Vagina (tissue), 2 donors: ENCODE results near the gene C1orf115. TPM values are rescaled to one million over a fixed set of nuclear protein-coding genes. Genes with fewer than 3 reads are reported as not detected.
A peak's percentile ranks its signal among the peaks of the same experiment; 100 is the strongest.

Source experiments
- DNase-seq, 2 donors: peaks; one replicate each; pipeline ENCODE4 v3.0.0-alpha.2; 2017; ENCODE audit errors: extremely low spot score in 2 of 2
- H3K27ac ChIP-seq: fragments of 200-600 bp; sonication (generic); one replicate; pipeline ENCODE4 v1.5.1; 2019
- H3K27me3 ChIP-seq: fragments of 200-600 bp; sonication (generic); one replicate; pipeline ENCODE4 v1.5.1; 2019
- H3K36me3 ChIP-seq, 2 donors: fragments of 200-600 bp; sonication (generic); one replicate each; pipeline ENCODE4 v1.5.1; 2017 to 2019
- H3K4me1 ChIP-seq: fragments of 200-600 bp; sonication (generic); one replicate; pipeline ENCODE4 v1.5.1; 2019
- H3K4me3 ChIP-seq, 2 donors: fragments of 200-600 bp; sonication (generic); 1 replicate in 1 of 2; 2 replicates in 1 of 2; pipeline ENCODE4 v1.5.1; 2016 to 2019
- H3K9me3 ChIP-seq: fragments of 200-600 bp; sonication (generic); one replicate; pipeline ENCODE4 v1.5.1; 2019
- POLR2A ChIP-seq, 2 donors: fragments of 450-650 bp; IDR thresholded peaks; one replicate each; pipeline ENCODE4 v1.6.1; 2017; ENCODE audit warnings: antibody characterized with exemption in 2 of 2, mild to moderate bottlenecking in 2 of 2, moderate library complexity in 2 of 2
- POLR2AphosphoS5 ChIP-seq, 2 donors: sonication (generic); formaldehyde crosslinking; IDR thresholded peaks; one replicate each; pipeline ENCODE4 v1.9.0; 2017; ENCODE audit warnings: antibody characterized with exemption in 2 of 2, mild to moderate bottlenecking in 2 of 2, low read depth in 1 of 2; ENCODE audit not compliant: insufficient read depth in 1 of 2
- intact Hi-C: fragments of 100-400 bp; cut with DNase I; formaldehyde crosslinking; loops from one replicate; pipeline ENCODE4 v1.15.1; 2023
- total RNA-seq: library from RNA; depleted of rRNA; stranded (reverse); fragments of >200 nt; gene quantifications from one replicate; pipeline ENCODE4 v1.2.3, GENCODE V29; 2016
- TF ChIP-seq, protein P1 (sequence below), 3 experiments: fragments of 450-650 bp in 2 of 3; fragments of 200-600 bp in 1 of 3; sonication (generic) in 1 of 3; IDR thresholded peaks; one replicate each; pipeline ENCODE4 v1.5.1; 2017 to 2019; ENCODE audit warnings: antibody characterized with exemption in 3 of 3, mild to moderate bottlenecking in 2 of 3, moderate library complexity in 2 of 3

C1orf115 gene
- total RNA-seq, 1 donor from 2014 or later = 11.0 TPM

GRCh38 chr1:220684890-220685289 is 5.3 kb upstream of the C1orf115 start:
- no peak overlapping the region for H3K4me3 ChIP-seq
- TF ChIP-seq POLR2AphosphoS5 (IDR thresholded peaks at IDR 0.05; ENCODE audit: insufficient read depth in 1 of 2, low read depth in 1 of 2) = no peak
- TF ChIP-seq, protein P1, sequence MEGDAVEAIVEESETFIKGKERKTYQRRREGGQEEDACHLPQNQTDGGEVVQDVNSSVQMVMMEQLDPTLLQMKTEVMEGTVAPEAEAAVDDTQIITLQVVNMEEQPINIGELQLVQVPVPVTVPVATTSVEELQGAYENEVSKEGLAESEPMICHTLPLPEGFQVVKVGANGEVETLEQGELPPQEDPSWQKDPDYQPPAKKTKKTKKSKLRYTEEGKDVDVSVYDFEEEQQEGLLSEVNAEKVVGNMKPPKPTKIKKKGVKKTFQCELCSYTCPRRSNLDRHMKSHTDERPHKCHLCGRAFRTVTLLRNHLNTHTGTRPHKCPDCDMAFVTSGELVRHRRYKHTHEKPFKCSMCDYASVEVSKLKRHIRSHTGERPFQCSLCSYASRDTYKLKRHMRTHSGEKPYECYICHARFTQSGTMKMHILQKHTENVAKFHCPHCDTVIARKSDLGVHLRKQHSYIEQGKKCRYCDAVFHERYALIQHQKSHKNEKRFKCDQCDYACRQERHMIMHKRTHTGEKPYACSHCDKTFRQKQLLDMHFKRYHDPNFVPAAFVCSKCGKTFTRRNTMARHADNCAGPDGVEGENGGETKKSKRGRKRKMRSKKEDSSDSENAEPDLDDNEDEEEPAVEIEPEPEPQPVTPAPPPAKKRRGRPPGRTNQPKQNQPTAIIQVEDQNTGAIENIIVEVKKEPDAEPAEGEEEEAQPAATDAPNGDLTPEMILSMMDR (IDR thresholded peaks at IDR 0.05) = no peak
- no peak for TF ChIP-seq POLR2A (IDR thresholded peaks at IDR 0.05)

GRCh38 chr1:220685879-220686278 is 4.3 kb upstream of the C1orf115 start:
- Histone ChIP-seq H3K36me3 (no peaks in the 10 kb centered on the region), H3K4me3 (no peak overlapping the region), H3K27ac (no peak overlapping the region), H3K27me3 (no peaks in the 10 kb centered on the region), H3K9me3 (no peaks in the 10 kb centered on the region), H3K4me1 (no peaks in the 10 kb centered on the region)
- no peak for DNase-seq
- TF ChIP-seq POLR2AphosphoS5 (IDR thresholded peaks at IDR 0.05; ENCODE audit: insufficient read depth in 1 of 2, low read depth in 1 of 2) (no peak), POLR2A (IDR thresholded peaks at IDR 0.05) (no peak)
- TF ChIP-seq, protein P1 (IDR thresholded peaks at IDR 0.05) = no peak
- intact Hi-C loops = no loop called here

More at GRCh38 chr1:220684890-220685289, 5.3 kb upstream of the C1orf115 start:
- Histone ChIP-seq H3K9me3 (no peaks in the 10 kb centered on the region), H3K4me1 (no peaks in the 10 kb centered on the region), H3K36me3 (no peaks in the 10 kb centered on the region), H3K27me3 (no peaks in the 10 kb centered on the region), H3K27ac (no peak overlapping the region)
- no peak for DNase-seq
- intact Hi-C loops = no loop called here

- Histone ChIP-seq H3K4me1 (no peaks in the 10 kb centered on the region), H3K27me3 (no peaks in the 10 kb centered on the region), H3K9me3 (no peaks in the 10 kb centered on the region), H3K27ac (no peak overlapping the region), H3K36me3 (no peaks in the 10 kb centered on the region), H3K4me3 (no peak overlapping the region)
- TF ChIP-seq POLR2AphosphoS5 (IDR thresholded peaks at IDR 0.05; ENCODE audit: insufficient read depth in 1 of 2, low read depth in 1 of 2) (no peak), POLR2A (IDR thresholded peaks at IDR 0.05) (no peak)
- TF ChIP-seq, protein P1 (IDR thresholded peaks at IDR 0.05) = no peak
- intact Hi-C loops = no loop called here
- DNase-seq = no peak
Measured at GRCh38 chr1:220687809-220688208, 2.4 kb upstream of the C1orf115 start.

DNA sequence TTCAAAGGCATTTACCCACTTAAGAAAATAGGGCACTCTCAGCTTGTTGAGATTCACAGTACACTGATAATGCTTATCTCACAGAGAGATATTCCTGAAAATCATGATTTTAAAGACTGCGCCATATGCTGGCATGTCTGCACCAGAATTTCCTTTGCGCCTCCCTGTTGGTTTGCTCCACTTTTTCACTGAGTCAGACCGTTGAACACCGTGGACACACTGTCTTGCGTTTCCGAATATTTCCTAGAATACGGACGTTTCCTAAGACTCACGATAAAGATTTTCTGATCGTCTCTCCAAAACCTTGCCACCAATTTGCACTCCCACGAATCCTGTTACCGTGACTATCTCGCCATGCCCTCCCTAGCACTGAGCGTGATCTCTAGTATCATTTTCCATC is 497 bp upstream of the C1orf115 start:
- H3K27ac ChIP-seq = no peak overlapping the region
- H3K4me1 ChIP-seq = no peaks in the 10 kb centered on the region
- H3K4me3 ChIP-seq = peak overlapping the region; percentile 65 to 71
- no peaks in the 10 kb centered on the region for H3K9me3 ChIP-seq
- TF ChIP-seq POLR2AphosphoS5 (IDR thresholded peaks at IDR 0.05; ENCODE audit: insufficient read depth in 1 of 2, low read depth in 1 of 2) (no peak), POLR2A (IDR thresholded peaks at IDR 0.05) (no peak)
- H3K36me3 ChIP-seq = no peaks in the 10 kb centered on the region
- no peaks in the 10 kb centered on the region for H3K27me3 ChIP-seq
- intact Hi-C loops = loop anchor here (5.0 kb wide), 1 partner anchor 43 kb away; no protein-coding TSS in a partner anchor
- no peak for DNase-seq

- H3K36me3 ChIP-seq = no peaks in the 10 kb centered on the region
- no peaks in the 10 kb centered on the region for H3K9me3 ChIP-seq
- no peak overlapping the region for H3K27ac ChIP-seq
- DNase-seq = no peak
- H3K4me3 ChIP-seq = peak overlapping the region; percentile 65 to 71
- H3K4me1 ChIP-seq = no peaks in the 10 kb centered on the region
- TF ChIP-seq POLR2A (IDR thresholded peaks at IDR 0.05) (no peak), POLR2AphosphoS5 (IDR thresholded peaks at IDR 0.05; ENCODE audit: insufficient read depth in 1 of 2, low read depth in 1 of 2) (no peak)
- TF ChIP-seq, protein P1 (IDR thresholded peaks at IDR 0.05) = no peak
- H3K27me3 ChIP-seq = no peaks in the 10 kb centered on the region
- intact Hi-C loops = loop anchor here (5.0 kb wide), 1 partner anchor 41 kb away; no protein-coding TSS in a partner anchor
Measured at GRCh38 chr1:220691053-220691684, 1.0 kb downstream of the C1orf115 start.
